ENCODE results near the gene YJU2.
"Not testable (repeated sequence)": the region's sequence is repeated elsewhere in the genome, so short reads cannot be mapped to it uniquely, and the experiment has no call there.

YJU2 gene

GRCh38 chr19:4267101-4267900 lies 20.4 kb downstream of the YJU2 start:
- DNase-seq = peak in 17 of 56 donors; percentile 0 to 59 (median 16)

GRCh38 chr19:4267901-4268815 lies 21.3 kb downstream of the YJU2 start:
- no peak for DNase-seq

GRCh38 chr19:4268816-4269430 lies 22.0 kb downstream of the YJU2 start:
- DNase-seq = no peak

- no peak for DNase-seq
Measured at GRCh38 chr19:4272894-4273293, 26.0 kb downstream of the YJU2 start.

GRCh38 chr19:4274321-4274686 lies 27.4 kb downstream of the YJU2 start:
- not testable (repeated sequence) for DNase-seq

GRCh38 chr19:4277191-4277696 lies 30.4 kb downstream of the YJU2 start:
- DNase-seq = no peak

- no peak for DNase-seq
Measured at GRCh38 chr19:4278010-4278409, 31.1 kb downstream of the YJU2 start.

GRCh38 chr19:4278419-4279266 lies 31.8 kb downstream of the YJU2 start, which contains the start of gene SHD:
SHD (plus strand) TSS chr19:4279266; CDS start chr19:4280064, 798 bp downstream.
- peak in 2 of 56 donors; percentile 12 to 21 for DNase-seq

GRCh38 chr19:4279267-4279529 lies 32.3 kb downstream of the YJU2 start:
- DNase-seq = no peak

GRCh38 chr19:4279530-4280422 lies 32.9 kb downstream of the YJU2 start:
- no peak for DNase-seq

- DNase-seq = no peak
Measured at GRCh38 chr19:4284176-4284958, 37.5 kb downstream of the YJU2 start.

- no peak for DNase-seq
Measured at GRCh38 chr19:4284974-4285373, 38.1 kb downstream of the YJU2 start.

- DNase-seq = not testable (repeated sequence)
Measured at GRCh38 chr19:4286141-4286540, 39.3 kb downstream of the YJU2 start.

GRCh38 chr19:4288091-4288777 lies 41.4 kb downstream of the YJU2 start:
- no peak for DNase-seq

GRCh38 chr19:4291184-4291732 lies 44.4 kb downstream of the YJU2 start:
- DNase-seq = no peak

GRCh38 chr19:4292515-4292914 lies 45.6 kb downstream of the YJU2 start:
- no peak for DNase-seq

- DNase-seq = no peak
Measured at GRCh38 chr19:4294389-4294788, 47.5 kb downstream of the YJU2 start.
